Caco-2 (cell line): ENCODE data around the gene THRB. TPM values are rescaled to one million over a fixed set of nuclear protein-coding genes. Genes with fewer than 3 reads are reported as not detected.

Experiments used
- BruUV-seq: library from RNA; stranded (reverse); fragments of 400-500 nt; replicated peaks from 2 replicates; lab custom pipeline; 2021; lab: Mats Ljungman, UMichigan
- CTCF ChIA-PET: fragments of 300-600 bp; sonication (Branson Sonifier 250); formaldehyde crosslinking; loops from one replicate; lab custom pipeline; 2022; ENCODE audit warnings: antibody characterized with exemption; lab: Charles Lee
- POLR2A ChIA-PET: fragments of 300-600 bp; sonication (Branson Sonifier 250); formaldehyde crosslinking; loops from one replicate; lab custom pipeline; 2022; ENCODE audit warnings: antibody characterized with exemption; lab: Charles Lee
- DNase-seq, 2 experiments: peaks; one replicate each; pipeline versions ENCODE4 v3.0.0 to v3.0.0-alpha.2; 2020 to 2022
- H3K27me3 ChIP-seq: replicated peaks from 2 replicates; pipeline ENCODE4 v1.6.0; 2011; ENCODE audit warnings: low read length; ENCODE audit not compliant: control insufficient read depth, insufficient read depth
- H3K36me3 ChIP-seq: 2 replicates; pipeline ENCODE4 v1.5.1; 2011; ENCODE audit warnings: low read length; ENCODE audit not compliant: control insufficient read depth, insufficient read depth
- H3K4me1 ChIP-seq: fragments of 250-450 bp; sonication (Bioruptor Pico); 2 replicates; pipeline ENCODE4 v1.5.1; 2020; ENCODE audit warnings: mild to moderate bottlenecking
- H3K4me3 ChIP-seq: 2 replicates; pipeline ENCODE4 v1.5.1; 2011; ENCODE audit warnings: low read depth, mild to moderate bottlenecking, control low read depth, low read length
- H3K9me3 ChIP-seq: fragments of 250-450 bp; sonication (Bioruptor Pico); 2 replicates; pipeline ENCODE4 v1.5.1; 2020; ENCODE audit warnings: mild to moderate bottlenecking, moderate library complexity
- H3K27ac Mint-ChIP-seq: one replicate; pipeline ENCODE4 v1.8.0; 2022; ENCODE audit warnings: mixed read lengths; ENCODE audit not compliant: unreplicated experiment
- H3K27me3 Mint-ChIP-seq: one replicate; pipeline ENCODE4 v1.8.0; 2022; ENCODE audit warnings: mixed read lengths; ENCODE audit not compliant: insufficient read depth, unreplicated experiment
- H3K36me3 Mint-ChIP-seq: one replicate; pipeline ENCODE4 v1.8.0; 2022; ENCODE audit warnings: mild to moderate bottlenecking, mixed read lengths; ENCODE audit not compliant: insufficient read depth, unreplicated experiment
- H3K4me1 Mint-ChIP-seq: one replicate; pipeline ENCODE4 v1.8.0; 2022; ENCODE audit warnings: low read depth, mixed read lengths; ENCODE audit not compliant: unreplicated experiment
- H3K4me3 Mint-ChIP-seq: one replicate; pipeline ENCODE4 v1.8.0; 2022; ENCODE audit warnings: mild to moderate bottlenecking, moderate library complexity, mixed read lengths; ENCODE audit not compliant: unreplicated experiment
- H3K9me3 Mint-ChIP-seq: one replicate; pipeline ENCODE4 v1.8.0; 2022; ENCODE audit warnings: mixed read lengths; ENCODE audit not compliant: unreplicated experiment
- CTCF ChIP-seq, 2 experiments: fragments of 200-600 bp in 1 of 2; IDR thresholded peaks; 1 replicate in 1 of 2; 2 replicates in 1 of 2; pipeline versions ENCODE4 v1.5.1 to v1.8.0; 2011 to 2022; ENCODE audit warnings: antibody characterized with exemption in 1 of 2, control low read depth in 1 of 2, inconsistent platforms in 1 of 2, low read depth in 1 of 2, low read length in 1 of 2, mild to moderate bottlenecking in 1 of 2, moderate library complexity in 1 of 2; ENCODE audit not compliant: insufficient read depth in 1 of 2, severe bottlenecking in 1 of 2, unreplicated experiment in 1 of 2
- intact Hi-C: fragments of 100-400 bp; cut with micrococcal nuclease; formaldehyde crosslinking; loops from one replicate; pipeline ENCODE4 v1.10.0; 2022; ENCODE audit not compliant: unreplicated experiment
- total RNA-seq: library from RNA; stranded (reverse); gene quantifications from 2 replicates; pipeline ENCODE4 v1.2.3, GENCODE V29; 2022

The THRB gene
- total RNA-seq, 1 experiment from 2014 or later = 19.4 TPM

GRCh38 chr3:24490151-24490550, 4.5 kb downstream of the THRB start:
- H3K4me3 Mint-ChIP-seq = no peak overlapping the region
- CTCF ChIA-PET = no interaction called here
- intact Hi-C loops = no loop called here
- no peaks in the 10 kb centered on the region for H3K4me1 Mint-ChIP-seq
- H3K27ac Mint-ChIP-seq = no peak overlapping the region
- Histone ChIP-seq H3K4me1 (peaks cover 15% of the 10 kb centered on the region), H3K36me3 (no peaks in the 10 kb centered on the region; the same call in 1 of the 2 replicates), H3K27me3 (no peaks in the 10 kb centered on the region), H3K4me3 (no peak overlapping the region), H3K9me3 (no peaks in the 10 kb centered on the region)
- peaks cover 12% of the 10 kb centered on the region for H3K36me3 Mint-ChIP-seq
- H3K9me3 Mint-ChIP-seq = no peaks in the 10 kb centered on the region
- H3K27me3 Mint-ChIP-seq = no peaks in the 10 kb centered on the region
- TF ChIP-seq CTCF (IDR thresholded peaks at IDR 0.05; ENCODE audit: insufficient read depth in 1 of 2, low read depth in 1 of 2, low read length in 1 of 2, severe bottlenecking in 1 of 2, unreplicated experiment in 1 of 2) = no peak
- no TSS peak for BruUV-seq
- POLR2A ChIA-PET = no interaction called here
- DNase-seq = peak in 1 of 2 experiments; percentile 13

GRCh38 chr3:24487325-24488262, 7.1 kb downstream of the THRB start:
- Mint-ChIP-seq H3K27me3 (no peaks in the 10 kb centered on the region), H3K4me3 (no peak overlapping the region), H3K36me3 (no peaks in the 10 kb centered on the region), H3K4me1 (peaks cover 1% of the 10 kb centered on the region), H3K9me3 (no peaks in the 10 kb centered on the region), H3K27ac (no peak overlapping the region)
- DNase-seq = no peak
- ChIA-PET CTCF (interaction anchor here (1.0 kb wide), 1 partner anchor 212 kb away, joined by 3 read pairs; no protein-coding TSS in a partner anchor), POLR2A (no interaction called here)
- no TSS peak for BruUV-seq
- intact Hi-C loops = no loop called here
- Histone ChIP-seq H3K27me3 (no peaks in the 10 kb centered on the region), H3K36me3 (no peaks in the 10 kb centered on the region; the same call in 1 of the 2 replicates), H3K4me3 (no peak overlapping the region), H3K4me1 (peaks cover 11% of the 10 kb centered on the region), H3K9me3 (no peaks in the 10 kb centered on the region)
- TF ChIP-seq CTCF (IDR thresholded peaks at IDR 0.05; ENCODE audit: insufficient read depth in 1 of 2, low read depth in 1 of 2, low read length in 1 of 2, severe bottlenecking in 1 of 2, unreplicated experiment in 1 of 2) = no peak

- peaks cover 7% of the 10 kb centered on the region for H3K4me1 Mint-ChIP-seq
- no peaks in the 10 kb centered on the region for H3K36me3 Mint-ChIP-seq
- H3K27me3 ChIP-seq = no peaks in the 10 kb centered on the region
- no peak overlapping the region for H3K27ac Mint-ChIP-seq
- H3K9me3 ChIP-seq = no peaks in the 10 kb centered on the region
- no peaks in the 10 kb centered on the region for H3K27me3 Mint-ChIP-seq
- peaks cover 20% of the 10 kb centered on the region for H3K4me1 ChIP-seq
- H3K4me3 ChIP-seq = no peak overlapping the region
- ChIA-PET CTCF (no interaction called here), POLR2A (no interaction called here)
- no peak overlapping the region for H3K4me3 Mint-ChIP-seq
- intact Hi-C loops = no loop called here
- H3K36me3 ChIP-seq = no peaks in the 10 kb centered on the region; the same call in 1 of the 2 replicates
- DNase-seq = no peak
- H3K9me3 Mint-ChIP-seq = no peaks in the 10 kb centered on the region
- no TSS peak for BruUV-seq
- no peak for TF ChIP-seq CTCF (IDR thresholded peaks at IDR 0.05; ENCODE audit: insufficient read depth in 1 of 2, low read depth in 1 of 2, low read length in 1 of 2, severe bottlenecking in 1 of 2, unreplicated experiment in 1 of 2)
Observed at GRCh38 chr3:24485511-24485910, 9.1 kb downstream of the THRB start.
